ENCODE measurements around the gene TOR1AIP1. TPM values are rescaled to one million over a fixed set of nuclear protein-coding genes. Genes with fewer than 3 reads are reported as not detected.
"Not testable (repeated sequence)": the region's sequence is repeated elsewhere in the genome, so short reads cannot be mapped to it uniquely, and the experiment has no call there.

The TOR1AIP1 gene, protein sequence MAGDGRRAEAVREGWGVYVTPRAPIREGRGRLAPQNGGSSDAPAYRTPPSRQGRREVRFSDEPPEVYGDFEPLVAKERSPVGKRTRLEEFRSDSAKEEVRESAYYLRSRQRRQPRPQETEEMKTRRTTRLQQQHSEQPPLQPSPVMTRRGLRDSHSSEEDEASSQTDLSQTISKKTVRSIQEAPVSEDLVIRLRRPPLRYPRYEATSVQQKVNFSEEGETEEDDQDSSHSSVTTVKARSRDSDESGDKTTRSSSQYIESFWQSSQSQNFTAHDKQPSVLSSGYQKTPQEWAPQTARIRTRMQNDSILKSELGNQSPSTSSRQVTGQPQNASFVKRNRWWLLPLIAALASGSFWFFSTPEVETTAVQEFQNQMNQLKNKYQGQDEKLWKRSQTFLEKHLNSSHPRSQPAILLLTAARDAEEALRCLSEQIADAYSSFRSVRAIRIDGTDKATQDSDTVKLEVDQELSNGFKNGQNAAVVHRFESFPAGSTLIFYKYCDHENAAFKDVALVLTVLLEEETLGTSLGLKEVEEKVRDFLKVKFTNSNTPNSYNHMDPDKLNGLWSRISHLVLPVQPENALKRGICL
- total RNA-seq (2014; rRNA removed; shearing (Covaris generic)) = 54.5 and 77.8 TPM in 2 replicates

DNA sequence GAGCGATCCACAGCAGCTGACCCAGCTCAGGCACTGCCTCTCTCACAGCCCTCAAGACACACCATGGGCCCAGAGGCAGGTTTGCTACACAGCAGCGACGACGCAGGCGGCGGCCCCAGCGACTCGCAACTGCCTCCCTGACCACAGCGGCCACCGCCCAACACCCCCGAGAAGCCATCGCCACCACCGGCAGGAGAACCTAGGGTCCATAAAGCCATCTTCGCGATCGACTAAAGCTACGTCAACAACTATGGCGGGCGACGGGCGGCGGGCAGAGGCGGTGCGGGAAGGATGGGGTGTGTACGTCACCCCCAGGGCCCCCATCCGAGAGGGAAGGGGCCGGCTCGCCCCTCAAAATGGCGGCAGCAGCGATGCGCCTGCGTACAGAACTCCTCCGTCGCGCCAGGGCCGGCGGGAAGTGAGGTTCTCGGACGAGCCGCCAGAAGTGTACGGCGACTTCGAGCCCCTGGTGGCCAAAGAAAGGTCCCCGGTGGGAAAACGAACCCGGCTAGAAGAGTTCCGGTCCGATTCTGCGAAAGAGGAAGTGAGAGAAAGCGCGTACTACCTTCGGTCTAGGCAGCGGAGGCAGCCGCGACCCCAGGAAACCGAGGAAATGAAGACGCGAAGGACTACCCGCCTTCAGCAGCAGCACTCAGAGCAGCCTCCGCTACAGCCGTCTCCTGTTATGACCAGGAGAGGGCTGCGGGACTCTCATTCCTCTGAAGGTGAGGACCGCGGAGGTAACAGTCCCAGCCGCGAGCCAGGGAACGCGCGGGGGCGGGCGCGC lies at the start of gene TOR1AIP1:
Gene TOR1AIP1 (plus strand): TSS at position 33 of the 787 bp plus-strand sequence. CDS start 218 bp downstream, at position 251.
- peak; percentile 97 for DNase-seq (ENCODE audit: low read depth)

DNA sequence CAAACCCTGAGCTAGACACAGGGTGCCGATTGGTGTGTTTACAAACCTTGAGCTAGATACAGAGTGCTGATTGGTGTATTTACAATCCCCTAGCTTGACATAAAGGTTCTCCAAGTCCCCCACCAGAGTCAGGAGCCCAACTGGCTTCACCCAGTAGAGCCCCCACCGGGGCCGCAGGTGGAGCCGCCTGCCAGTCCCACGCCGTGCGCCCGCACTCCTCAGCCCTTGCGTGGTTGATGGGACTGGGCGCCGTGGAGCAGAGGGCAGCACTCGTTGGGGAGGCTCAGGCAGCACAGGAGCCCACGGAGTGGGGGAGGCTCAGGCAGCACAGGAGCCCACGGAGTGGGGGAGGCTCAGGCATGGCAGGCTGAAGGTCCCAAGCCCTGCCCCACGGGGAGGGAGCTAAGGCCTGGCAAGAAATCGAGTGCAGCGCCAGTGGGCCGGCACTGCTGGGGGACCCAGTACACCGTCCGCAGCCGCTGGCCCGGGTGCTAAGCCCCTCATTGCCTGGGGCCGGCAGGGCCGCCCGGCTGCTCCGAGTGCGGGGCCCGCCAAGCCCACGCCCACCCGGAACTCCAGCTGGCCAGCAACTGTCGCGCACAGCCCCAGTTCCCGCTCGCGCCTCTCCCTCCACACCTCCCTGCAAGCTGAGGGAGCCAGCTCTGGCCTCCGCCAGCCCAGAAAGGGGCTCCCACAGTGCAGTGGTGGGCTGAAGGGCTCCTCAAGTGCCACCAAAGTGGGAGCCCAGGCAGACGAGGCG lies 45.2 kb upstream of the TOR1AIP1 start:
- DNase-seq (ENCODE audit: low read depth) = not testable (repeated sequence)

DNA sequence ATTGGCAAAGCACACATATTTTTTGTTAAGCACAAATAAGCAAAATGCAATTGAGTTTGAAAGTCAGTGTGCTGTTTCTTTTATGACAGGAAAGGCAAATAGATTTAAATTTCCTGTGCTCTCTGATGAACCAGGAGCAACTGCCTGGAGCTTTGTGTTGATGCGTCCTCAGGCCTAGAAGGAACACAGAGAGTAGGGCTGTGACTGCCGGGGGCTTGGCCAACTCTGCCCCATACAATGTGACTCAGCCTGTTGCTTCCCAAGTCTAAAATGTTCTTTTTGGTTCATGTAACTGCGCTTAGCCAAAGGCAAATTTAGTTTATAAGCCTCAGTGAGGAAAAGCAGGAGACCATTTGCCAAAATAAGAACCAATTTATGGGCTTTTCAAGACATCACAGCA lies 42.0 kb upstream of the TOR1AIP1 start:
- no peak for DNase-seq (ENCODE audit: low read depth)

DNA sequence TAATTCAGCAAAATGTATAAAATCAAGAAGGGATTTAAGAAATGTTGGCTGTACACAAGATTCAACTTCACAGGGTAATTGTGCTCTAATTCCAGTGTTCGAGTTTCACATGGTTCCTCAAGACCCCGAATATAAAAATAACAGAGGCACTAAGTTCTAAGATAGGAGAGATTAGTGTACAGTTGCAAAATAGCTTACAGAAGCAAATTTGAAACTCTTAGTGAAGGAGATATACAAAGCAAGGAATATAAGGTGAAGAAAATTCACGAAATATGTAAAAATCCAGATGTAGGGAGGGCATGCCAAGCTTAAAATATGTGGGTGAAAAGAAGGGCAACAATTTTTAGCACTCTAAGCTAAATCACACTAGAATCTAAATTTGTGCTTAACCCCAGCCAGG lies 33.9 kb upstream of the TOR1AIP1 start:
- no peak for DNase-seq (ENCODE audit: low read depth)

DNA sequence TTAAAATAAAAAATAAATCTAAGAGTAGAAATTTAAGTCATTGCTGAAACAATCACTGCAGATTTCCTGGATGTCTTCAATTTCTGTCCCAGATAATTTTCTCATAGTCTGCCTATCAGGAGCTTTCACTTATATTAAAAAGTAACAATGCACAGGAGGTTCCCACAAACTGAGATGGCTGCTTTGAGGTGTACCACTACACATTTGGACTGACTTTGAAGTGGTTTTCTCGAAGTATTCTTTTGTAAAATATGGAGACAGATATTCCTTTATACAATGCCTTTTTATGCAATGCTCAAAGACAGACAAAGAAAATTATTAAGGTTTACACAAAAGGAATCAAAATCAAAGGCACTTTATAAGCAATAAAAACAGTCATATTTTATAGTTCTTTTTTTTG lies 29.0 kb upstream of the TOR1AIP1 start:
- DNase-seq (ENCODE audit: low read depth) = no peak

DNA sequence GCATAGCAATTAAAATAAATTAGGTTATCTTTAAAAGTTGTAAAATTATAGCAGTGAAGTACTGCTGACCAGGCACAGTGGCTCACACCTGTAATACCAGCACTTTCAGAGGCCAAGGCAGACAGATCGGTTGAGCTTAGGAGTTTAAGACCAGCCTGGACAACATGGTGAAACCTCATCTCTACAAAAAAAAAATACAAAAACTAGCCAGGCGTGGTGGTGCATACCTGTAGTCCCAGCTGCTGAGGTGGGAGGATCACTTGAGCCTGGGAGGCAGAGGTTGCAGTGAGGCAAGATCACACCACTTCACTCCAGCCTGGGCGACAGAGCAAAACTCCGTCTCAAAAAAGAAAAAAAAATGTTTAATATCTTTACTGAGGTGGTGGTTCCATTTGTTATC lies 26.3 kb upstream of the TOR1AIP1 start:
- not testable (repeated sequence) for DNase-seq (ENCODE audit: low read depth)

DNA sequence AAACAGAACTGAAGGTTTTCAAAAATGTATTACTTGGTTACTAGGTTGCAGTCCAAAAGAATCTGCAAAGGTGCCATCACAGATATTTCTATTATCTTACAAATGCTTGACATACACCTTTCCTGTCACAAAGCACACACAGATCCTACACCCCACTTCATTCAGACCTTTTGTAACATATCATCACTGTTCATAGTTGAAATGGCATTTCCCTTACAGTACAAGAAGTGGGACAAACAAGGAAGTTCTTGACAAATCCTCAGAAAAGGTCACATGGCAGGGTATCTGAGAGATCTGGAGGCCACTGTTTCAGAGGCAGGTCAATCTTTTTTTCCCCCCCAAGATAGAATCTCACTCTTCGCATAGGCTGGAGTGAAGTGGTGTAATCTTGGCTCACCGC lies 25.8 kb upstream of the TOR1AIP1 start:
- no peak for DNase-seq (ENCODE audit: low read depth)

DNA sequence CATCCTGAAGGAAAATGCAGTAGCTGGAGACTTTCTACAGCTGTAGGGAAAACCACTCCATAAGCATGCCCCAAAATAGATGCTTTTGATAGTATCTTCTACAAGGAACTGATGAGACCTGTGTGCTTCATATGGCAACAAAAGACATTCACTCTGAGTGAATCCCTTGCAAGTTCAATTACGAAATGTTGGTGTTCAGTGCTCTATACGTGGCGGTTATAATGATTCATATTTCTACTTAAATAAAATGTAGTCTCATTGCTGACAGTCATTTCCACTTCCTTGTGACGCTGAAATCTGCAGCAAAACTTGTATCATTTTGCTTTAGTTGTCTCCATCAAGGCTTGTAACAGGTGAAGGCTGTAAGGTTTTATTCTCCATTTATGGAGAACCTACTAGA lies 25.1 kb upstream of the TOR1AIP1 start:
- no peak for DNase-seq (ENCODE audit: low read depth)

DNA sequence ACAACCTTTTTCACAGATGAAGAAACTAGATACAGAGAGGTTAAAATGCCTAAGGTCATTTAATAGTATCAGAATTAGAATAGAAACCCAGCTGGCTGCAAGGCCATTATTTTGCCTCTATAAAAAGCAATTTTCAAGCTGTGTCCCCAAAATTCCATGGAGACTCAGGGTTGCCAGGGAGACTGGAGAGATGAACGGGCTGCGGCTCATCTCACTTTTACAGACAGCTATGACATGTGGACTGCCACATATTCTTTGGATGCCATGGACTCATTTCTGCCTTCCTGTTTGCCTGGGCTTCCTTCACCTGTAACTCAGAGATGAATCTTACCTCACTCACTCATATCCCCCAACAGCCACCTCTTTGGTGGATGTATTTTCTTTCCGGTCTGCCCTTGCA lies 21.4 kb upstream of the TOR1AIP1 start:
- no peak for DNase-seq (ENCODE audit: low read depth)

DNA sequence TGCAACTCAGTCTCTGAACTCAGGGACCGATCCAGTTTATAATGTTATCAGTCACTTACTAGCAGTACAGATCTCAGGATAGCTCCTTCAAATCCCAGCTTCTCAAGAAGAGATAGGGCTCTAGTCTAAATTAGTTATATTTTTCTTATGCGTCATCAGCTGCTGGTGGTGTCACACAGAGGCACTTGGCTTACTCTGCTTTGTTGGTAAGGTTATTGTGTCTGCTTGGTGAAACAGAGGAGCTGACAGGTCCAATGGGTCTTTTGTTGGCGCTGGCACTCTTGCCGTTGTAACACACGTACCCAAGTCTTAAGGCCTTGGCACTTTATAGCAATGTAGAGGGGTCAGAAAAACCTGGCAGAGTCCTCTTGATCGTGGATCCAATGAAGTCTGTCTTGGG lies 16.7 kb upstream of the TOR1AIP1 start:
- DNase-seq (ENCODE audit: low read depth) = no peak

DNA sequence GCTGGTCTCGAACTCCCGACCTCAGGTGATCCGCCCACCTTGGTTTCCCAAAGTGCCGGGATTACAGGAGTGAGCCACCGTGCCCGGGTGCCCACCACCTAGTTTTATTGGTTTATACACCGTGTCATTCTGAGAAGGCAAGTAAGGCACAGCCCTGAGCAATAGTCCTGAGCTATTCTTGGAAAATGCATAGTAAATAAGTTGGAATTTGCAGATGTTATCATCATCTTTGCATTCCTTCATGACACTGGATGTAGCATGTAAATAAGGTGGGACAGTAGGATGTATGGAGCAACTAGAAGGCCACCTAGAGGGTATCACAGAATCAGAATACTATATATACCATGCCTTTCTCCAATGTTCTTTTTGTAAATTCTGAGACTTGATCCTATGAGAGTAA lies 15.5 kb upstream of the TOR1AIP1 start:
- no peak for DNase-seq (ENCODE audit: low read depth)

DNA sequence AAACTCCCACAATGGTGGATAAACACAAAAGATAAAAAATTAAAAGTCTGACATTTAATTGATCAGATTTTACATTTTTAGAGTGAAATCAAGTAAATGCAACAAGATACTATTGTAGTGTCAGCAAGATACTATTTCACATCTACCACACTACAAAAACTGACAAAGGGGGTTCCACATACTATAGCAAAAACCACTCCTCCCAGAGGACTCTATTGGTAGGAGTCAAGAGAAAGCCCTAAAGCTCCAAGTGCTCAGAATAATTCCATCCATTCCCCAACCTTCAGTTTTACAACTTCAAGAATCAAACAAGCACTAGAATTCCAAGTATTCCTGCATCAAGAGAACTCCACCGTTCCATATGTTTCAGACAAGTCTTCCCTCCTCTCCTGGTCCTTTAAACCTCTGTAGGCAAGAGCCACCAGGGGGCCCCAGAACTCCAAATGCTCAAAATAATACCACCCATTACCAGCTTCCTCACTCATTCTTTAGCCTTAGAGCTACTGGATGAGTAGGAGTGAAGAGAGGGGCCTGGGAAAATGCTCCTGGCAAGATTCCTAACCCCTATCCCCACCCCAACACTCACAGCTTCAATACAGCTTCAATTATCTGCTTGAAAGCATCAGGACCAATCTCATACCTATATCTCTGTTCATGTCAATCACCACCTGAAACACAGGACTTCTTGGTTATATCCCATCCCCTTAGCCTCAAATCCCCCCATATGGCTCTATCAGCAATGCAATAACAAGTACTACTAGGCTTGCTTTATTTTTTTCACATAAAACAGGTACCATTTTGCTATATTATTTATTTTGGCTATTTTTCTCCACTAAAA lies 14.4 kb upstream of the TOR1AIP1 start:
- DNase-seq (ENCODE audit: low read depth) = peak; percentile 59

DNA sequence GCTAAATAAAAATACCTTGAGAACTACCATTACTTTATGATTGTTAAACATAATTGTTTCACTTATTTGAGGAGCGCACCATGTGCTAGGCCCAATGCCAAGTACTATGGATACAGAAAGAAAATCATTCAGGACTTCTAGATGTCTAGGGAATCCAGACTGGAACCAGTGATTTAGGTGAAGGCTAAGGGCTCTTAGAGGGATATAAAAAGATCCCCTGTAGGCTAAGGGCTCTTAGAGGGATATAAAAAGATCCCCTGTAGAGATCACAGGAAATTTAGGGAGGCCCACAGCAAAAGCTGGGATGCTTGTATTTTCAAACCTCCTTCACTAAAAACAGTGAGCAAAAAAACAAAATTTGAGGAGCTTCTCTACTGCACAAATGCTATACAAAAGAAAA lies 11.2 kb upstream of the TOR1AIP1 start:
- DNase-seq (ENCODE audit: low read depth) = no peak

DNA sequence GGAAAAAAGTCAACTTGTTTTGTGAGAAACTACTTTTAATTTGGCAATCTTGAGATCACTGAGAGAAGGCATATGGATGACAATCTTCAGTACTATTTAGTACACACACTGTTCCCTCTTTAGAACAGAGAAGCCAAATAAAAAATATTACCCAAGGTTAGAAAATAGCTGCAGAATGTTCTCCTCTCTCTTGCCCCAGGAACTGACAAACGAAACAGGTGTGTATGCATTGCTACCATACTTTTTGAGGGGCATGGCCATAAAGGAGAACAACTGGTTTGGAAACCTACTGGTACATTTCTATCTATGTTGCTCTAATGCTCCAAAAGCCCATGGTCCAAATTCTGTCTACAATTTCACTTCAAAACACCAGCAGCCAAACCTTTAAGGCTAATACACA lies 10.1 kb upstream of the TOR1AIP1 start:
- DNase-seq (ENCODE audit: low read depth) = no peak

DNA sequence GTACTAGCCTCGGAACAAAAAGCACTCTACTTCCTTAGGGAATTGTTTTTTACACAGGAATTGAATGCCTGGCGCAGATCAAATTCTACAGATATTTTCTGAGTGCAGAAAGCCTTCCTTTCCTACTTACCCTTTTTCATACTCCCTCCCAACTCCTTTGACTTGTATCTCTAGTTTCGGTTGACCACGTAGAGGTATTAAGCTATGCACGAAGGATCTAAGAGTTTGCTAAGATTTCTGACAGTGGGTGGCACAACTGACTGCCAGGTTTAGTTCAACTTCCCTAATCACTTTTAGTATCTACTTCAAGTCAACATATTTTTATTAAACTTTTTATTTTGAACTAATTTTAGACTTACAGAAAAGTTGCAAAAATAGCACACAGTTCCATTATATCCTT lies 9.5 kb upstream of the TOR1AIP1 start:
- no peak for DNase-seq (ENCODE audit: low read depth)

DNA sequence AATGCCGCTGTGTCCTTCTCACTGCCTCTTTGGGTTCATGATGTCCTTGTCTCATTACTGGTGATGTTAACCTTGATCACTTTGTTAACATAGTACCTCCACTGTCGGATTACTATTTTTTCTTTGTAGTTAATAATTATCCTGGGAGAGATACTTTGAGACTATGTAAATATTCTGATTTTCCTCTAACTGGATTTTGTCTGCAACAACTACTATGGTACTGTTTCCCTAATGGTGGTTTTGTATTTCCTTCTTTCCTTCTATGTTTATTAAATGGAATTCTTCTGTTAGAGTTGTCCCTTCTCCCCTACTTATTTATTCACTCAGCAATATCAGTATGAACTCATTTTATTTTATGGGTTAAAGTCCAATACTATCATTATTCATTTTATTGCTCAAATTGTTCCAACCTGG lies 8.6 kb upstream of the TOR1AIP1 start:
- DNase-seq (ENCODE audit: low read depth) = no peak

DNA sequence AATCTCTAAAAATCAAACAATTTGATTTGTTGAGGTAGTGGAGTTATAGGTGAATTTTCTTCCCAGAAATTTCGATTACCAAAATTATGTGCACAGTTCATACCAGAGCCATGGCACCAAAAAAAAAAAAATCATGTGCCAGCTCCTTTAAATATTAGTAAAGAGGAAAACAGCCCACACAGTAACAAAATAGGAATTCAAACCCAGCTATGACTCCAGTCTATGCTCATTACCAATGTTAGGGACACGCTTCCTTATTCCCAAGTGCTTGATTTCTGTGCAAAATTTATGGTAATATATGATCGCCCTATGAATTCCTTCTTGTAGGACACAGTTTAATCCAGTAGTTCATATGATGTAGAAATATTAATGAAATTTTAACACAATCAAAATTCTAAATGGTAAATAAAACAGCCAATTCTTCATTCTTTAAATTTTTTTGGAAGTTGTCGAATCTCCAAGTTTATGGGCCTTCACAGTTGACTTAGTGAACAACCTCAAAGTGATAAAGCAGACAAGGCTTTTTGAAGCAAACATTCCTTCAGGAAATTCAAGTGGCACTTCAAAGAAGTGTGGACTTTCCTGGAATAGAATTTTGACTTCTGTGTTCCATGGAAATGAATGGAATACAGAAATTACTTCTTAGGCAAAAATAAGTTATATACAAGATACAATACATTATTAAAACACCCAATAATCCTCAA lies 6.3 kb upstream of the TOR1AIP1 start:
- no peak for DNase-seq (ENCODE audit: low read depth)

DNA sequence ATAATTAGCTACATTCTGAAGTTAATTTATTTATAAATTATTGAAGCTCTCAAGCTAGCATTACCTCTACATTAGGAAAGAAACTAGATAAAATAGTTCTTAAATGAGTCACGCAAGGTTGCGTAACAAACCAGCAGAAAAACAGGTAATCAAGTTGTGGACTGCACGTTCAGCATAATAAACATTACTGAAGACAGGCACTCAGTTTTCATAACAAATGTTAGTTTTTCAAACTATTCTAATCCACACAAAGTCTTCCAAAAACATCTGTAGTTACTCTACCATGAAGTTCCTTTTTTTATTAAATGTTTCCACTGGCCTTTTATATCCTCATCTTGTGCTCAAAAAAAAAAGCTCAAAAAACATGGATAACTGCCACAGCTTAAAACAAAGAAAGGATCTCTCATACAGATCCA lies 5.8 kb upstream of the TOR1AIP1 start:
- DNase-seq (ENCODE audit: low read depth) = peak; percentile 73

DNA sequence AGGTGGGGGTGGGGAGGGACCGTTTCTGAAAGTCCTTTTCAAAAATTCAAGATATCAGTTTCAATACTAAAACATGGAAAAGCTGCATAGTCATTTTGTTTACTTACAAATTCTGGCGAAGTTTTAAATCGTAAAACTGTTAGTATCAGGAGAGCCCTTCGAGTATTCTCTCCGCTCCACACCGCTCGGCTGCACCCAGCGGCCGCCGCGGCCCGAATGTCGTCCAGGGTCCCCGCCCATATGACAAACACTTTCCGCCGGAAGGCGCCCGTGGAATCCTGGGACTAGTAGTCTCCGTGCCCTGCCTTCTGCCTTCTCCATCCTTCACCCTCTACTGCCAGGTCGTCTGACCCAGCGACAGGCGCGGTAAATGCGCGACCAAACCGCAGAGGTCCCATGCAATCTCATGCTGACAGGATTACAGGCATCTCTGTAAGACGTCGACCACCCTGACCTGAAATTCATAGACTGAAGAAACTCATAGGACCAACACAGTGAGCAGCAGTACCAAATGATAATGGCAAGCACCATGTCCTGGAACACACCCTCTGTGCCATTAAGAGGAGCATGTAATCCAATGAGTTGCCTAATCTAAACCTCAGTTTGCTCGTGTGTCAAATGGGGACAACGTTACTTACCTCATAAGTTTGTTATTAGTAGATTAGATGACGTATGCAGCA lies 4.4 kb upstream of the TOR1AIP1 start, which contains the start of gene TOR1AIP2:
Gene TOR1AIP2 (minus strand): TSS at position 218 of the 680 bp plus-strand sequence. CDS start 25,138 bp downstream, outside the sequence.
- peak; percentile 89 for DNase-seq (ENCODE audit: low read depth)

DNA sequence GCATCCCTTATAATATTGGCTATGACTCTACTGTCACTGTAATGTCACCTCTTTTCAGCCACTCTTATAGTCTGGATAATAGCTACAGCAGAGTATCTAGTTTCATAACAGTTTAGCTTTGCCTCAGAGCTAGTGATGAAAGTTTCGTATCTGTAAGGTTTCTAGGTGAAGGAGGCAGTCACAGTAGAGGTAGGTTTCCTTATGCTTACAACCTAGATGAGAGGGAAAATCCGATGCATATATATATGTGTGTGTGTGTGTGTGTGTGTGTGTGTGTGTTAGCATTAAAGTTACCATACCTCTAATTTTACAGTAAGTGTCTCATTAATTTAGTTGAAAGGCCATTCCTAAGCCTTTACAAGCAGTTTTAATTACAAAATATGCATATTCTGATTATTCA lies 2.3 kb upstream of the TOR1AIP1 start:
- no peak for DNase-seq (ENCODE audit: low read depth)

Data from M059J (cell line).